ENCODE results near the gene UBR4.

UBR4 gene

GRCh38 chr1:19130468-19130867 lies 79.6 kb downstream of the UBR4 start:
- no peak overlapping the region for H3K9ac ChIP-seq (ENCODE audit: low read length)
- H2AFZ ChIP-seq (ENCODE audit: low read depth, low read length): no peak overlapping the region
- no peaks in the 10 kb centered on the region for H4K20me1 ChIP-seq (ENCODE audit: insufficient read depth, low read length)
- no peaks in the 10 kb centered on the region for H3K27me3 ChIP-seq (ENCODE audit: low read depth, low read length)
- H3K4me1 ChIP-seq (ENCODE audit: low read length): no peaks in the 10 kb centered on the region
- H3K4me2 ChIP-seq (ENCODE audit: low read length): no peak overlapping the region
- no peaks in the 10 kb centered on the region for H3K79me2 ChIP-seq (ENCODE audit: low read length)
- TF ChIP-seq CTCF (IDR thresholded peaks at IDR 0.05; ENCODE audit: low read depth, low read length) (no peak), EZH2phosphoT487 (IDR thresholded peaks at IDR 0.05; ENCODE audit: low read depth) (no peak)
- H3K9me3 ChIP-seq (ENCODE audit: insufficient read depth, low read length): no peaks in the 10 kb centered on the region
- H3K4me3 ChIP-seq (ENCODE audit: low read length): no peak overlapping the region
- no peak overlapping the region for H3K27ac ChIP-seq (ENCODE audit: low read length)
- peaks cover 68% of the 10 kb centered on the region for H3K36me3 ChIP-seq (replicated peaks; ENCODE audit: low read depth, low read length)

- no peak overlapping the region for H3K4me3 ChIP-seq (ENCODE audit: low read length)
- no peaks in the 10 kb centered on the region for H4K20me1 ChIP-seq (ENCODE audit: insufficient read depth, low read length)
- H3K27me3 ChIP-seq (ENCODE audit: low read depth, low read length): no peaks in the 10 kb centered on the region
- no peak for TF ChIP-seq EZH2phosphoT487 (IDR thresholded peaks at IDR 0.05; ENCODE audit: low read depth)
- no peak for TF ChIP-seq CTCF (IDR thresholded peaks at IDR 0.05; ENCODE audit: low read depth, low read length)
- no peaks in the 10 kb centered on the region for H3K9me3 ChIP-seq (ENCODE audit: insufficient read depth, low read length)
- H3K36me3 ChIP-seq (replicated peaks; ENCODE audit: low read depth, low read length): peaks cover 65% of the 10 kb centered on the region
- H3K4me1 ChIP-seq (ENCODE audit: low read length): no peaks in the 10 kb centered on the region
- H3K79me2 ChIP-seq (ENCODE audit: low read length): no peaks in the 10 kb centered on the region
- no peak overlapping the region for H3K27ac ChIP-seq (ENCODE audit: low read length)
- H3K9ac ChIP-seq (ENCODE audit: low read length): no peak overlapping the region
- H3K4me2 ChIP-seq (ENCODE audit: low read length): no peak overlapping the region
- H2AFZ ChIP-seq (ENCODE audit: low read depth, low read length): no peak overlapping the region
Measured at GRCh38 chr1:19128968-19129514, 81.0 kb downstream of the UBR4 start.

GRCh38 chr1:19124273-19124672 lies 85.8 kb downstream of the UBR4 start:
- no peak overlapping the region for H3K4me3 ChIP-seq (ENCODE audit: low read length)
- no peaks in the 10 kb centered on the region for H3K9me3 ChIP-seq (ENCODE audit: insufficient read depth, low read length)
- H2AFZ ChIP-seq (ENCODE audit: low read depth, low read length): no peak overlapping the region
- H3K36me3 ChIP-seq (replicated peaks; ENCODE audit: low read depth, low read length): peaks cover 74% of the 10 kb centered on the region
- H3K9ac ChIP-seq (ENCODE audit: low read length): no peak overlapping the region
- H3K4me2 ChIP-seq (ENCODE audit: low read length): no peak overlapping the region
- H3K27ac ChIP-seq (ENCODE audit: low read length): no peak overlapping the region
- H3K4me1 ChIP-seq (ENCODE audit: low read length): no peaks in the 10 kb centered on the region
- no peaks in the 10 kb centered on the region for H4K20me1 ChIP-seq (ENCODE audit: insufficient read depth, low read length)
- no peaks in the 10 kb centered on the region for H3K27me3 ChIP-seq (ENCODE audit: low read depth, low read length)
- TF ChIP-seq EZH2phosphoT487 (IDR thresholded peaks at IDR 0.05; ENCODE audit: low read depth): no peak
- no peak for TF ChIP-seq CTCF (IDR thresholded peaks at IDR 0.05; ENCODE audit: low read depth, low read length)
- no peaks in the 10 kb centered on the region for H3K79me2 ChIP-seq (ENCODE audit: low read length)

GRCh38 chr1:19123837-19124236 lies 86.2 kb downstream of the UBR4 start:
- no peak overlapping the region for H3K4me2 ChIP-seq (ENCODE audit: low read length)

More at GRCh38 chr1:19123837-19124236, 86.2 kb downstream of the UBR4 start:
- Histone ChIP-seq H2AFZ (ENCODE audit: low read depth, low read length) (no peak overlapping the region), H3K27ac (ENCODE audit: low read length) (no peak overlapping the region), H4K20me1 (ENCODE audit: insufficient read depth, low read length) (no peaks in the 10 kb centered on the region), H3K9me3 (ENCODE audit: insufficient read depth, low read length) (no peaks in the 10 kb centered on the region), H3K36me3 (replicated peaks; ENCODE audit: low read depth, low read length) (peaks cover 78% of the 10 kb centered on the region), H3K9ac (ENCODE audit: low read length) (no peak overlapping the region), H3K4me1 (ENCODE audit: low read length) (no peaks in the 10 kb centered on the region), H3K27me3 (ENCODE audit: low read depth, low read length) (no peaks in the 10 kb centered on the region), H3K79me2 (ENCODE audit: low read length) (no peaks in the 10 kb centered on the region), H3K4me3 (ENCODE audit: low read length) (no peak overlapping the region)
- TF ChIP-seq CTCF (IDR thresholded peaks at IDR 0.05; ENCODE audit: low read depth, low read length) (no peak), EZH2phosphoT487 (IDR thresholded peaks at IDR 0.05; ENCODE audit: low read depth) (no peak)

All from OCI-LY3 (cell line).